Natural killer cell (primary cell): ENCODE results near the gene PROX1. TPM values are rescaled to one million over a fixed set of nuclear protein-coding genes. Genes with fewer than 3 reads are reported as not detected.

ENCODE experiments used
- ATAC-seq, 3 donors: fragments of 150-1000 bp in 2 of 3; fragments of 200-7000 bp in 1 of 3; cut with Tn5 transposase; 1 replicate in 1 of 3; 2 replicates in 2 of 3; pipeline ENCODE4 v1.10.0; 2021; ENCODE audit warnings: mild to moderate bottlenecking in 2 of 3, moderate library complexity in 2 of 3
- DNase-seq, 2 donors: peaks; one replicate each; pipeline versions ENCODE4 v3.0.0 to v3.0.0-alpha.2; 2013 to 2021; ENCODE audit warnings: mixed read lengths in 1 of 2
- H3K27ac ChIP-seq: one replicate; pipeline ENCODE4 v1.5.1; 2013; ENCODE audit warnings: mild to moderate bottlenecking, low read length
- H3K27me3 ChIP-seq: one replicate; pipeline ENCODE4 v1.6.1; 2013; ENCODE audit warnings: low read length; ENCODE audit not compliant: control insufficient read depth, insufficient read depth
- H3K36me3 ChIP-seq: one replicate; pipeline ENCODE4 v1.6.1; 2013; ENCODE audit warnings: low read length; ENCODE audit not compliant: control insufficient read depth, insufficient read depth
- H3K4me1 ChIP-seq: one replicate; pipeline ENCODE4 v1.6.1; 2013; ENCODE audit warnings: low read length; ENCODE audit not compliant: control insufficient read depth, insufficient read depth
- H3K4me3 ChIP-seq: one replicate; pipeline ENCODE4 v1.5.1; 2013; ENCODE audit warnings: low read length
- H3K9me3 ChIP-seq: one replicate; pipeline ENCODE4 v1.6.1; 2013; ENCODE audit warnings: low read length; ENCODE audit not compliant: control insufficient read depth, insufficient read depth
- H3K27ac Mint-ChIP-seq, 2 donors: one replicate each; pipeline ENCODE4 v1.8.0; 2022; ENCODE audit warnings: mild to moderate bottlenecking in 2 of 2, mixed read lengths in 2 of 2, moderate library complexity in 1 of 2
- H3K27me3 Mint-ChIP-seq, 2 donors: one replicate each; pipeline ENCODE4 v1.8.0; 2022; ENCODE audit warnings: low read depth in 2 of 2, mixed read lengths in 2 of 2
- H3K36me3 Mint-ChIP-seq: one replicate; pipeline ENCODE4 v1.8.0; 2022; ENCODE audit warnings: mixed read lengths
- H3K4me1 Mint-ChIP-seq, 2 donors: one replicate each; pipeline ENCODE4 v1.8.0; 2022; ENCODE audit warnings: mixed read lengths in 2 of 2
- H3K4me3 Mint-ChIP-seq: one replicate; pipeline ENCODE4 v1.8.0; 2022; ENCODE audit warnings: mild to moderate bottlenecking, moderate library complexity, mixed read lengths
- H3K9me3 Mint-ChIP-seq, 2 donors: one replicate each; pipeline ENCODE4 v1.8.0; 2022; ENCODE audit warnings: mixed read lengths in 2 of 2
- WGBS: methylation state at CpG from one replicate; pipeline ENCODE4 v1.1.7; 2013; ENCODE audit warnings: missing lambda C conversion rate; ENCODE audit not compliant: insufficient coverage; 5-methylcytosine and 5-hydroxymethylcytosine counted together
- intact Hi-C: fragments of 100-400 bp; cut with micrococcal nuclease; formaldehyde crosslinking; loops from one replicate; pipeline ENCODE4 v1.14.2; 2022
- total RNA-seq, 4 donors: library from RNA; stranded (reverse); fragments of 120-200 nt in 1 of 4; gene quantifications; one replicate each; pipeline versions ENCODE4 v1.2.3 to v1.2.4, GENCODE V29; 2013 to 2022
- TF ChIP-seq, protein P1 (sequence below): fragments of 200-600 bp; IDR thresholded peaks from one replicate; pipeline ENCODE4 v1.8.0; 2022; ENCODE audit warnings: antibody characterized with exemption

The PROX1 gene
- total RNA-seq, 3 donors from 2014 or later (not counting 1 experiment from before 2014, with no cell fraction given) = not detected

- peaks cover 3 to 5% of the 10 kb centered on the region in 2 donors for H3K9me3 Mint-ChIP-seq
- H3K4me1 ChIP-seq = no peaks in the 10 kb centered on the region
Measured at GRCh38 chr1:213976665-213977485, 10.9 kb upstream of the PROX1 start.

GRCh38 chr1:213977486-213977842 lies 10.3 kb upstream of the PROX1 start:
- Mint-ChIP-seq H3K27me3 (peaks cover 42 to 52% of the 10 kb centered on the region in 2 donors), H3K4me1 (peaks cover 0 to 4% of the 10 kb centered on the region in 2 donors), H3K36me3 (peaks cover 28% of the 10 kb centered on the region), H3K9me3 (peaks cover 3 to 7% of the 10 kb centered on the region in 2 donors), H3K27ac (no peak overlapping the region), H3K4me3 (no peak overlapping the region)
- Histone ChIP-seq H3K36me3 (no peaks in the 10 kb centered on the region), H3K4me3 (no peak overlapping the region), H3K27me3 (peaks cover 24% of the 10 kb centered on the region), H3K4me1 (no peaks in the 10 kb centered on the region), H3K9me3 (peaks cover 5% of the 10 kb centered on the region), H3K27ac (no peak overlapping the region)
- no peak for DNase-seq
- intact Hi-C loops = no loop called here
- TF ChIP-seq, protein P1, sequence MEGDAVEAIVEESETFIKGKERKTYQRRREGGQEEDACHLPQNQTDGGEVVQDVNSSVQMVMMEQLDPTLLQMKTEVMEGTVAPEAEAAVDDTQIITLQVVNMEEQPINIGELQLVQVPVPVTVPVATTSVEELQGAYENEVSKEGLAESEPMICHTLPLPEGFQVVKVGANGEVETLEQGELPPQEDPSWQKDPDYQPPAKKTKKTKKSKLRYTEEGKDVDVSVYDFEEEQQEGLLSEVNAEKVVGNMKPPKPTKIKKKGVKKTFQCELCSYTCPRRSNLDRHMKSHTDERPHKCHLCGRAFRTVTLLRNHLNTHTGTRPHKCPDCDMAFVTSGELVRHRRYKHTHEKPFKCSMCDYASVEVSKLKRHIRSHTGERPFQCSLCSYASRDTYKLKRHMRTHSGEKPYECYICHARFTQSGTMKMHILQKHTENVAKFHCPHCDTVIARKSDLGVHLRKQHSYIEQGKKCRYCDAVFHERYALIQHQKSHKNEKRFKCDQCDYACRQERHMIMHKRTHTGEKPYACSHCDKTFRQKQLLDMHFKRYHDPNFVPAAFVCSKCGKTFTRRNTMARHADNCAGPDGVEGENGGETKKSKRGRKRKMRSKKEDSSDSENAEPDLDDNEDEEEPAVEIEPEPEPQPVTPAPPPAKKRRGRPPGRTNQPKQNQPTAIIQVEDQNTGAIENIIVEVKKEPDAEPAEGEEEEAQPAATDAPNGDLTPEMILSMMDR = no peak
- WGBS = 29% methylated on average over 7 of the region's 7 CpGs
- no peak for ATAC-seq

More at GRCh38 chr1:213976665-213977485, 10.9 kb upstream of the PROX1 start:
- H3K36me3 ChIP-seq = no peaks in the 10 kb centered on the region
- WGBS = 50% methylated on average over 8 of the region's 8 CpGs
- no peak for DNase-seq
- intact Hi-C loops = no loop called here
- H3K27ac Mint-ChIP-seq = no peak overlapping the region
- TF ChIP-seq, protein P1 = no peak
- peaks cover 36 to 47% of the 10 kb centered on the region in 2 donors for H3K27me3 Mint-ChIP-seq
- no peak overlapping the region for H3K4me3 Mint-ChIP-seq
- peaks cover 0 to 4% of the 10 kb centered on the region in 2 donors for H3K4me1 Mint-ChIP-seq
- H3K4me3 ChIP-seq = no peak overlapping the region
- no peak for ATAC-seq
- peaks cover 20% of the 10 kb centered on the region for H3K27me3 ChIP-seq
- H3K9me3 ChIP-seq = peaks cover 5% of the 10 kb centered on the region
- H3K36me3 Mint-ChIP-seq = peaks cover 23% of the 10 kb centered on the region
- no peak overlapping the region for H3K27ac ChIP-seq

GRCh38 chr1:213977909-213978308 lies 9.9 kb upstream of the PROX1 start:
- H3K36me3 Mint-ChIP-seq = peaks cover 28% of the 10 kb centered on the region
- TF ChIP-seq, protein P1 = no peak
- Histone ChIP-seq H3K36me3 (no peaks in the 10 kb centered on the region), H3K27ac (no peak overlapping the region), H3K4me3 (no peak overlapping the region), H3K27me3 (peaks cover 24% of the 10 kb centered on the region), H3K9me3 (peaks cover 5% of the 10 kb centered on the region), H3K4me1 (no peaks in the 10 kb centered on the region)
- no peak overlapping the region for H3K4me3 Mint-ChIP-seq
- peaks cover 3 to 7% of the 10 kb centered on the region in 2 donors for H3K9me3 Mint-ChIP-seq
- peaks cover 42 to 52% of the 10 kb centered on the region in 2 donors for H3K27me3 Mint-ChIP-seq
- ATAC-seq = no peak
- H3K4me1 Mint-ChIP-seq = peaks cover 0 to 4% of the 10 kb centered on the region in 2 donors
- no peak for DNase-seq
- 26% methylated on average over 3 of the region's 3 CpGs for WGBS
- H3K27ac Mint-ChIP-seq = no peak overlapping the region
- intact Hi-C loops = no loop called here
